GM21529 (cell line): ENCODE results near the gene S100A5.
A peak's percentile ranks its signal among the peaks of the same experiment; 100 is the strongest.

Experiments
- ATAC-seq: cut with Tn5 transposase; IDR thresholded peaks from one replicate; pipeline ENCODE4 v1.9.1; 2021; ENCODE audit not compliant: unreplicated experiment

S100A5 gene

GRCh38 chr1:153548722-153549688, 8.3 kb upstream of the S100A5 start, which contains the start of gene S100A3:
Gene S100A3 (minus strand): TSS chr1:153549258. CDS start chr1:153548485, 773 bp downstream.
- no peak for ATAC-seq

DNA sequence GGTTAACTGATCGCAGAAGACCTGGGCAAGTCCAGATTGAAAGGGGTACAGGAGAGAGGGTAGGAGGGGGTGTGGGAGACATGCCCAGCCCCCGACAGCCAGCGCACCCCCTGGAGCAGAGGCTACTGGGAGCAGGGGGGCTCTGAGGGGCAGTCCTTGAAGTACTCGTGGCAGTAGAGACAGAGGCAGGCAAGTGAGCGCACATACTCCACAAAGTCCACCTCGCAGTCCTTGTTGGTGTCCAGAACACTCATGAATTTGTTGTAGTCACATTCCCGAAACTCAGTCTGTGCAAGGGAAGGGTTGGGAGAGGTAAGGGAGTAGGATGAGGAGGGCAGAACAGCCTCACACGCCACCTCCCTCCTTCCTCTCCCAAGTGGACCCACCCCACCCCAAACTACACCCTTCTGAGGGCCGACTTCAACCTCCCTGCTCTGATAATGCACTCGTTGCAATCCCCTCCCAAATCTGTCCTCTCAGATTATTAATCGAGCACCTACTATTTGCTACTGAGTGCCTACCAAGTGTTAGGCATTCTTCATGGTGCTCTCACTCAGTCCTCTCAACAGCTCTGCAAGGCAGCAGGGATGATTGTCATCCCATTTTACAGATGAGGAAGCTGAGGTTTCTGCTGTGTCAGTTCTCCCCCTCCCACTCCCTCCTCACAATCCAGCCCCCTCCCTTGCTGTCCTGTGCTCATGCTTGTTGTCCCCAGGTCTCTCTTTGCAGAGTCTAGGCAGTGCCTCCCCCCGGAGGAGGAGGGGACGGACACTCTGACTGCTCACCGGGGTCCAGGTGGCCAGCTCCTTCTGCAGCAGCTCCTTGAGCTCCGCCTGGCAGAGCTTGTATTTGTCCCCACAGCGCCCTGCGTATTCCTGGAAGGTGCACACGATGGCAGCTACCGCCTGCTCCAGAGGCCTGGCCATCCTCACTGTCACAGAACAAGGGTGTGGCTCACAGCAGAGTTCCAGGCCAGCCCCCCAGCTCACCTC, 7.1 kb upstream of the S100A5 start:
- no peak for ATAC-seq

- no peak for ATAC-seq
These were observed 6.2 kb upstream of the S100A5 start for GRCh38 chr1:153546796-153547559.

- no peak for ATAC-seq
These were observed 5.6 kb upstream of the S100A5 start for GRCh38 chr1:153546371-153546770.

DNA sequence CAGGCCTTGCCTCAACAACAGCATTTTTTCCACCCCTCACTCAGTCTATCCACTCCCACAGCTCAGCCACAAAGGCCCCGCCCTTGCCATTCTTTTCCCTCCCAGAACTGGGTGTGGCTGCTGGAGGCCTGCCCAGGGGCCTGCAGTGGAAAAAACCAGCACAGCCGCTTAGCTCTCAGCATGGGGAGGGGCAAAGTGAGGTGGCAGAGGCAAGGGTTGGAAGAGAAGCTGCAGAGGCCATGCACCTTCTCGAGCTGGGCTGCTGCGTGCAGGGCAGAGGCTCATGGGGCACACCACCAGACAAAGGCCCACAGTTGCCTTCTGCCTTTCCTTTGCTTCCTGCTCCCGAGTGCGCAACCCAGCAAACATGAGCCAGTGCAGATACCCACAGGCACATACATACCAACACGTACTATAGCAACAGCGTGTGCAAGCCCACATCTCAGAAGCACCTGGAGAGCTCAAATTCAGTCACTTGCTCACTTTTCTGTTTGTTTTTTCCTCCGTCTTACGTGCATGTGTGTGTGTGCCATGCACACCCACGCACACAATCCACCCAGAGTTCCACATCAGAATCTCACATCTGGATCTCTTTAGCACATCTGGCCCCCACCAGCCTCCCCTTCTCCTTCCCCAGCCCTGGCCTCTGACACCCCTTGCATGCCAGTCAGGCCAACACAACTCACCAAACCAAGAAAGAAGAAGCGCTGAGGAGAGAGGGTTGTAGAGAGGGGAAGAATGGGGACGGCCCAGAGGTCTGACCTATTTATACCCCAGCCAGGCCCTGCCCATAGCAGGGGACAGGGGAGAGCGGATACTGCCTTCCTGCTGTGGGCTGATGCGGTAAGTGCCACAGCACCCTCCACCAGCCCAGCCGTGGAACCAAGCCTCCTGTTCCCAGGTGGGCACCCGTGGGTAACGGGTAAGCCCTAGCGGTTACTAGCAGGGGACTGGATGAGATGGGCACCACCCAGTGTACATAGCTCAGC, 4.6 kb upstream of the S100A5 start, which contains the start of gene S100A4:
S100A4 (minus strand) TSS at position 740 of the 989 bp plus-strand sequence. CDS start 1,012 bp downstream, outside the sequence.
- ATAC-seq: peak; percentile 58

GRCh38 chr1:153544453-153545066, 3.8 kb upstream of the S100A5 start:
- no peak for ATAC-seq

GRCh38 chr1:153543736-153544135, 3.0 kb upstream of the S100A5 start:
- ATAC-seq: no peak

- ATAC-seq: no peak
These were observed 2.4 kb upstream of the S100A5 start for GRCh38 chr1:153542956-153543711.

DNA sequence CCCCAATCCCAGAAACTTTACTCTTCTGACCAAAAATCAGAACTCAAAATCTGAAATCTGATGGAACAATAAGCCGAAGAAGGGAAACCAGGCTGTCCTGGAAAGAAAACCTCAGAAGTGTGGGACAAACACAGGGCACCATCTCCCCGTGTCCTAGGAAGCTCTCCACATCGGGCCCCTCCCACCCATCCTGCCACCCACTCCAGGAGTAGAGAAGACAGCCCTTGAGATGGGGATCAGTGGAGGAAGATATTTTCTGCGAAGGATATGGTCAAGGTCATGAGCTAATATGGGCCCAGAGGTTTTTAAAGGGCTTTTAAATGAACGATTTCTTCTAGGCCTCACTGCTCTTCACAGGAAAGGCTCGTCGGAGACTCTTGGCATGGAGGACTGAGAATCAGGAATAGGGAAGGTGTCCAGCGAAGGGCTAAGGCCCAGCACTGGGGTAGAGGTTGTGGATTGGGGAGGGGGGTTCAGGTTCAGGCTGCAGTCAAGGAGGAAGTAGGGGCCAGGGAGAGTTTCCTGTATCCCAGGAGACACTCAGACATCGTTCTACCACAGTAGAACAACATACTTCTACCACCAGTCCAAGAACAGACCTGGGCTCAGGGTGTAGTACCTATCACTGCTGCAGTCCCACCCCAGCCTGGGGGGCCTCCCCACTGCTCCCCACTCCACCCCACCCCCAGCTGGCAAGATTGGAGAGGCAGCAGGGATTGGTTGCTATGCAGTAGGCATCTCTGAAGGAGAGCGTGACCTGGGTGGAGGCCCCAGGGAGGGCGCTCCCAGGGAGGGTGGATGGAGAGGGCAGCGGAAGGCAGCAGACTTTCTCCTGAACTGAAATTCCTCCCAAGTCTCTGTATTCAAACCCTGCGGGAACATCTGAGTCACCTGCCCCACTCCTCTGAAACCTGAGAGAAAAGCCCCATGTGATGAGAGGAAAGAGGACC, 1.2 kb upstream of the S100A5 start:
- ATAC-seq: no peak

- no peak for ATAC-seq
These were observed 1.2 kb downstream of the S100A5 start for GRCh38 chr1:153539395-153540093.

GRCh38 chr1:153538315-153538821, 2.4 kb downstream of the S100A5 start:
- ATAC-seq: no peak

DNA sequence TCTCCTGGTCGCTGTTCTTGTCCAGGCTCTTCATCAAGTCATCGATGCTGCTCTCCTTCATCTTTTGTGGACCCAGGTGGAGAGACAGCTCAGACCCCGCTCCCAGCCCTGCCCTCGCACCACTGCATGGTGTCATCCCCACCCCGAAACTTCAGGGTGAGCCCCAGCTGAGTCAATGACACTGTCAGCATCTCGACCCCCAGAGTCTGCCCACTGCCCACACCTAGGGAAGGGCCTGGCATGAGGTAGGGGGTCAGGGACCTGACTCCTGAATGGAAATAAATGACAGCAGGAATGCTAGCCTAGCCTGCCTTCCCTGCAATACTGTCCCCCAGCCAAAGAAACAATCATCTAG, 3.4 kb downstream of the S100A5 start:
- ATAC-seq: no peak

- ATAC-seq: no peak
These were observed 3.9 kb downstream of the S100A5 start for GRCh38 chr1:153536671-153537375.

DNA sequence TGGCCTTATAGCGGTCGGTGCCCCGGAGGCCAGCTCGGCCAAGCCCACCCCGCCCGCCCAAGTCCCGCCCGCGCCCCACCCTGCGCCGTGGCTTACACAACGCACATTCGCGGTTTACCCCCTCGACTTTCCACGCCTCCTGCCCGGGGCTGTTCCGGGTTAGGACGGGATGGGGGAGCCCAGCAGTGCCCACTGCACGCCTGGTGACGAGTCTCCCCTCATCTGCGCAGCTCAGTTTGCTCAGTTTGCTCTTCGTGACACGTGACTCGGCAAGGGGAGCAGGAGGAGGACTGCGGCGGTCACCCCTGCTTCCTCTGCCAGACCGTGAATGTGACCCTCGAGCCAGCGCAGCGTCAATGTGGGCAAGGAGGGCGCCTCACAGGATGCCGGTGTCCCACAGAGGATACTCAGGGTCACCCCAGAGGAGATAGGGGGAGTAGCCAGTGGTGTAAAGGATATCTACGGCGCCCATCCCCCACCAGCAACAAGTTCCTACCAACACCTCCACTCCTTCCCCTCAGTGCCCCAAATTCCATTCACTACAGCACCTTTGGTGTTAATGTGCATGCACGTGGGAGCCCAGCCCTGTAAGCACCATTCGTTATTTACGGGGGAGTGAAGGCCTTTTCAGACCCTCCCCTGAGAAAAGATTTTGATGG, 4.6 kb downstream of the S100A5 start:
- no peak for ATAC-seq
